RKO (cell line): ENCODE results near the gene FMN2.
A peak's percentile ranks its signal among the peaks of the same experiment; 100 is the strongest.

ENCODE experiments used
- DNase-seq: peaks from one replicate; pipeline ENCODE4 v3.0.0-alpha.2; 2016; ENCODE audit warnings: low spot score

FMN2 gene

GRCh38 chr1:240199758-240200645 is 108.3 kb downstream of the FMN2 start:
- no peak for DNase-seq

GRCh38 chr1:240201931-240202330 is 110.2 kb downstream of the FMN2 start:
- DNase-seq: no peak

DNA sequence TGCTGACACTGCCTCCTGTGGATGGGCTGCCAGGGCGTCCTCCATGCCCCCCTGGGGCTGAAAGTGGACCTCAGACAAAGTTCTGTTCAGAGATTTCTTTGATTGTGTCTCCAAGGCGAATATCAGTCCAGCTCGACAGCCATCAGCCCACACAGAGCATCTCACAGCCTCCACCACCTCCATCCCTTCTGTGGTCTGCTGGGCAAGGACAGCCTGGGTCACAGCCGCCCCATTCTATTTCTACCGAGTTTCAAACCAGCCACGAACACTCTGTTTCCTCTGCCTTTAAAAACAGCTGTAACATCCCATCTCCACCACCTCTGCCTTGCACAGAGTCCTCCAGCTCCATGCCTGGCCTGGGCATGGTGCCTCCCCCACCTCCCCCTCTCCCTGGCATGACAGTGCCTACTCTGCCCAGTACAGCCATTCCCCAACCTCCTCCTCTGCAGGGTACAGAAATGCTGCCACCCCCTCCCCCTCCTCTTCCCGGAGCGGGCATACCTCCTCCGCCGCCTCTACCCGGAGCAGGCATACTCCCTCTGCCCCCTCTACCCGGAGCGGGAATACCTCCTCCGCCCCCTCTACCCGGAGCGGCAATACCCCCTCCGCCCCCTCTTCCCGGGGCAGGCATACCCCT is 115.5 kb downstream of the FMN2 start:
- no peak for DNase-seq

GRCh38 chr1:240210026-240210425 is 118.3 kb downstream of the FMN2 start:
- no peak for DNase-seq

- no peak for DNase-seq
Measured at GRCh38 chr1:240212556-240212955, 120.9 kb downstream of the FMN2 start.

DNA sequence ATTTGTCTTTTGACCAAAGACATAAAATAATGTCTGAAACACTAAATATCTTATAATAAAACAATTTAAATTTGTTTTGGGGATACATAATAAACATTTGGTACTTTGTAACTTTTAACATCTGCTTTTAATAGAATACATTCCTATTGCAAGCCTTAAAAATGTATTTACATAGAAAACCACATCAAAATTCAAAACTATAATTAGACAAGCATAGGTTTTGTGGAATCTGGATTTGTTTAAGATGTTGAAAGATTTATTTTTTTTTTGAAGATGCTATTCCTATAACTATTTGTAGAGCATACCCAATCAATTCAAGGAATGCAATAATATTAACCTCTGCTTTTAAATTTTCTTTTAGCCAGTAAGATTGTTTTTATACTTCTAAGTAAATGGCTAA is 125.7 kb downstream of the FMN2 start:
- no peak for DNase-seq

- no peak for DNase-seq
Measured at GRCh38 chr1:240219104-240219503, 127.4 kb downstream of the FMN2 start.

DNA sequence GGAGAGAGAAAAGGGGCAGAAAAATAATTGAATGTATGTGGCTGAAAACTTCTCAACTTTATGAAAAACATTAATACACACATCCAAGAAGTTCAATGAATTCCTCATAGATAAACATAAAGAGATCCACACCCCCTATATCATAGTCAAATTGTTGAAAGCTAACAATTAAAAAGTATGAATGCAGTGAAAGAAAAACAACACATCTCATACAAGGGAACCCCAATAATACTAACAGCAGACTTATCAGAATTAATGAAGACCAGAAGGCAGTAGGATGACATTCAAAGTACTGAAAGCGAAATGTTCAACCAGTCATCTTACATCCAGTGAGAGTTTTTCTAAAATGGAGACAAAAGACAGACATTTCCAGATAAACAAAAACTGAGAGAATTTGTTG is 134.4 kb downstream of the FMN2 start:
- DNase-seq: no peak

DNA sequence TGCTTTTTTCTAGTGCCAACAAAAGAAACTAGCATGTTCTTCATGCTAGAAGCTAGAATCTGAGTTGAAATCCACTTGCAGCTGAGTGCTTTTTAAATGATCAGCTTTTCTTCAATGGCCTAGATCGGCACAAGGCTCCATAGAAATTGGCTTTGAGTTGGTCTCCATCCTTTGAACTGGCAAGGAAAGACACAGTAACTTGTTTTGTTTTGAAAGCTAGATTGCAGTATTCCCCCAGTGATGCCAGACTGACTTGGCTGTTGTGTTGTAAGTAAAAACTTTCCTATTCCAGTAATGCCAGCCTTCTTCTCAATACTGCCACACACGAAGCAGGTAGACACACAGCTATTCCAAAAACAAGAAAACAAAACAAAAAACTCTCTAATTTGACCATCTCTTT is 139.1 kb downstream of the FMN2 start:
- no peak for DNase-seq

DNA sequence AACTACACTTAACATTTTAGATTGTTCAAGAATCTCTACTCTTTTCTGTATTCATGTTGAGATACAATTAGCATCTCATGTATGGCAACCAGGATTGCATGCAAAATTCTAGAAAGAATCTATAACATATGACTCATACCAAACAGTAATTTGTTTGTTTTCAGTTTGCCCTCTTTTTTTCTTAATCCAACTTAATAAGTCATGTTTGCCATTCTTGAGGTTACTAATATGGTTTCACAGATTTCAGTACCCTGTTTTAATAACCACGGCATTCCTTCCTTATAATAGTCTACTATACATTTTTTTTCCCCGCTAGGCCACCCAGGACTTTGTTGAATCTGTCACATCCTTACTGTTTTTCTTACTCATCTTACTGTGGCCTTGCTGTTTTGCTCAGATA is 140.8 kb downstream of the FMN2 start:
- DNase-seq: no peak

- DNase-seq: peak; percentile 12
Measured at GRCh38 chr1:240234485-240235210, 143.0 kb downstream of the FMN2 start.

DNA sequence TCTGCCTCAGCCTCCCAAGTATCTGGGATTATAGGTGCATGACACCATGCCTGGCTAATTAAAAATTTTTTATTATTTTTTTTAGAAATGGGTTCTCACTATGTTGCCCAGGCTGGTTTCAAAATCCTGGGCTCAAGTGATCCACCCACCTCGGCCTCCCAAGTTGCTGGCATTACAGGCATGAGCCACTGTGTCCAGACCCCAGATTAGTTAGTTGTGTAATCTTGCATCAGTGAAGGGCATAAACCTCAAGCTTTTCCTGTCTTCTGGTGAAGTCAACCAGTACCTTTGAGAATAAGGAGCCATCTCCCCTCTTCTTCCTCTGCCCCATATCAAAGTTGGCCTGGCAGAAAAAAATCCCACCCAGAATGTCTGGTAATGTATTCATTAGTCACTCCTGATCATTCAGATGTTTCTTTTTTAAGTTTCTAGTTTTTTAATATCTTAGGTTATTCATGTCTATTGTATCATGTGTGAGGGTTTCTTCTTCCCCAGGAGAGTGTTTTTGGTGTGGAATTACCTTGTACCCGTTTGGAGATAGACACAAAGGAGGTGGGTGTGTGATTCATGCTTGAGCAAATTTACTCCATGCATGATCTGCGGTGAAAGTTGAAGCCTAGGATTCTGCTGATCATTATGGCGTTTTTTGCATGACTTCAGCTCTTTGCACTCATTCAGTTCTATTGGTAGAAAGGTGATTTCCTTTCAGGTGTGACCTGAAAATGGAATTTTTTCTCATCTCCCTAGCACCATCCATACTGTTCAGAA is 144.0 kb downstream of the FMN2 start:
- no peak for DNase-seq

DNA sequence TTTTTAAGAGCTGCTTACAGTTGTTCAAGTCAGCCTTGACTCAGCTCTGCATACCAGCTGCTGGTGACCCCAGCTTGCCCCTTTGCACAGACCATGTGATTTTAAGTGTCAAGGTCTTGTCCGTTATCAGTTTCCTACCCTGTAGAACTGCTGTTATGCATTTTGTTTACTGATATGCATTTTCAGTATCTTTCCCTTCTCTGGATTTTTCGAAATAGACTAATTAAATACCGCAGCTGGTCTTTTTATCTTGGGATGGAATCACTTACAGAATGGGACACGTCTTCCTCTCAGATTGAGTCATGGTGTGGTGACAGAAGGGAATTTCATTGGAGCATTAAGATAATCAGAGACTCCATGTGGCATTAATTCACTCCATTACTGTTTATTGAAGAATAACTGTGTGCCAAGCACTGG is 145.6 kb downstream of the FMN2 start:
- DNase-seq: no peak

DNA sequence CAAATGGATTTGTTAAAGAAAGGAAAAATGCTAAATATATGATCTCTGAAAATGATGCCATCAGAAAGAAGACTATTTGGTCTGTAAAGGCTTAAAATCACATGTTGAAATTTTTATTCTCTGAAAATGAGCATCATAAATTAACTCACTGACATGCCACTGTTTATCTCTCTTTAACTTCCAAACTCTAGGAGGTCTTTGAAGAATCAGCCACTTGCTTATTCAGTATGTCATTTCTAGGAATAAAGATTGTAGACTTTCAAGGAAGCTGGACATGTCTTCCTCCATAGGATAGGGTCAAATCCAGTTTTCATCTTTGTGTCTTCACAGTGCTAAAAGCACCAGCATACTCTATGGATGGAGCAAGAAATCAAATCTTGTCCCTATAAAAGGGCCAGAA is 147.6 kb downstream of the FMN2 start:
- no peak for DNase-seq

DNA sequence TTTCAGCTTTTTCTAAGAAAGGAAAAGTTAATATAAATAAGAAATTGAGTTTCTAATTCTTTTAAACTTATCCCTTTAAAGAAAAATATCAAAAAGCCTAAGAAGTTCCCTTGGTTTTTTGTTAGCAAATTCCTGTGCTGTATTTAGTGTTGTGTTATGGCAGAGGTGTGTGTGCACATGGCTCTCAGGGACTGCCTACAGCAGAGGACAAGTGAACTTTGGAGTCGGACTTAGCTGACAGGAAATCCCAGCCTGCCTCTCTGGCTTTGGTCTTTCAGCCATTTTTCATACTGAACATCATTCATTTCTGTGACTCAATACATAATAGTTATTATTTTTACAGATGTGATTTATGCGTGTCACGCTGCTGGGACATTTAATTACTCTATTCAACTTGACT is 149.6 kb downstream of the FMN2 start:
- no peak for DNase-seq

DNA sequence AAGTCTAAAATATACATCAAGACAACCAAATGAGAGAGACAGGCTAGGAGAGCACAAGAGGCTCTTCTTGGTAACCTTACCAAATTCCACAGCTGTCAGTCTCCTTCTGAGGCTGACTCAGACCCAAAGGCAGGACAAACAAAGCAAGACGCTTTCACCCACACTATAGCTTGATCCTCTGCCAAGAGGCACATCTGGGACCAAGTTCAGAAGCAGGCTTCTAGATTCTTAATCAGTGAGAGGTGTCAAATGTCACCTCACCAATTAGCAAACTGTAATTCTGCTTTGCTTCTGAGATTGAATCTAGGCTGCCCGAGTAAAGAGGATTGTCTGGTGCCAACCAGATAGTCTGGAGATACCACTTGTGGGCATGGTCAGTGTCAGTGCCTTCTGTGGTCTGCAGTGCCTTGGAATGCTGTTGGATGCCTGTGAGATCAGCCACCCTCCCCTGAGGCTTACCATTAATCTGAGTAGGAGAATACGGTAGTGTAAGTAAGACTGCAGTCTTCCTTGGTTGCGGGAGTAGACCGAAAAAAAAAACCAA is 151.0 kb downstream of the FMN2 start:
- no peak for DNase-seq

DNA sequence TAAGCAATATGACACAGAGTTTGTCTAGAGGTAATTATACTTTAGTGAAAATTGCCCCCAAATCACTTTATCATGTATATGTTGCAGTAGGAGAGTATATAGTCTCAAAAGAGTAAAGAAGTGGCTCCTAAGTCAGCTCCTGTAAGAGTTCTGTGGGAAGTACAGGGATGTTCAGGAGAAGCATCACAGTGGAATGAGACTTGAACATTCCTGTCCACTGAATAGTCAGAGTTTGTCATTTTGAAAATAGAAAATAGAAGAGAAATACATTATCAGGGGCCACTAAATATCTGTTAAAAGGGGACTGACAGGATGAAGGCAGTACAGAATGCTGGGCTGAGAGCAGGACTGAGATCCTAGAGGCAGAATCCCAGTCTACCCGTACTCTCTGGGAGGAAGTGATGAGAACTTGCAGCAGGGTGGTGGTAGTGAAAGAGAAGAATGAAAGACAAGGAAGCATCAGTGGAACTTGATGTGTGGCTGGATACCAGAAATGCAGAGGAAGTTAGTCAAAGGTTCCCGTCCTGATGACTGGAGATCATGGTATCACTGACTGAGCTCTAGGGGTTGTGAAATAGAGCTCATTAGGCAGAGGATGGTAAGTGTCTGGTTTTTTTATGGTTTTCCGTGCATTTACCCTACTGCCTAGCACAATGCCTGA is 153.4 kb downstream of the FMN2 start:
- no peak for DNase-seq

GRCh38 chr1:240245629-240246020 is 153.9 kb downstream of the FMN2 start:
- DNase-seq: no peak

DNA sequence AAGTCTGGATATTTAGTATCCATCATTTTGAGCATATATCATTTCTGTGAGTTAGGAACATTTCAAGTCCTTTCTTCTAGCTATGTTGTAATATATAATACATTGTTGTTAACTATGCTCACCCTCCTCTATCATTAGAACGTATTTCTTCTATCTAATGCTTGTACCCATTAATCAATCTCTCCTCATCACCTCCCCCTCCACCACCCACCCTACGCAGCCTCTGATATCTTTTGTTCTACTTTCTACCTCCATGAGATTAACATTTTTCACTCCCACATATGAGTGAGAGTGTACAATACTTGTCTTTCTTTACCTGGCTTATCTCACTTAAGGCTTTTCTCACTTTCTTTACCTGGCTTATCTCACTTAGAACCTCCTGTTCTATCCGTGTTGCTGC is 156.2 kb downstream of the FMN2 start:
- no peak for DNase-seq

- no peak for DNase-seq
Measured at GRCh38 chr1:240254006-240254405, 162.3 kb downstream of the FMN2 start.

GRCh38 chr1:240254778-240255291 is 163.2 kb downstream of the FMN2 start:
- no peak for DNase-seq
